Epidermal melanocyte (primary cell): ENCODE data around the gene GRM3.

Experiments
- DNase-seq: peaks from one replicate; pipeline ENCODE4 v3.0.0; 2011; ENCODE audit warnings: low spot score; ENCODE audit not compliant: insufficient read length

Gene GRM3

GRCh38 chr7:86785641-86786040 lies 141.9 kb downstream of the GRM3 start:
- no peak for DNase-seq

GRCh38 chr7:86786376-86786775 lies 142.7 kb downstream of the GRM3 start:
- no peak for DNase-seq

DNA sequence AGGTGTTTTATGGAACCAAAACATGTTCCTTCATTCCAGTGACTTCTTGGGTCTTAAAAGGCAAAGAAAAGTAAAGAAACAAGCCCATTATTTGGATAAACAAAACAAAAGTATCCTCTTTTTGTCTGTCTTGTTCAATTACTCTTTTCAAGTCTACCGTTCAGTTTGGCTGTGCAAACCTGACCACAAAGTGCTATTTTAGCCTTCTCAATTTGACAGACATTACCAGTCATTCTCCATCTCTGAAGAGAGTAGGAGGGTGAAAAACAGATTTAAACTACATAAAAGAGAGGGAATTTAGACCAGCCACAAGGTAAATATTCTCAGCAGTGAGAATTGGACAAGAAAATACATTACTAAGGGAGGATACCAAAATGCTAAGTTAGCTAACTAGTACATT lies 145.2 kb downstream of the GRM3 start:
- no peak for DNase-seq

GRCh38 chr7:86790383-86790782 lies 146.7 kb downstream of the GRM3 start:
- DNase-seq: no peak

DNA sequence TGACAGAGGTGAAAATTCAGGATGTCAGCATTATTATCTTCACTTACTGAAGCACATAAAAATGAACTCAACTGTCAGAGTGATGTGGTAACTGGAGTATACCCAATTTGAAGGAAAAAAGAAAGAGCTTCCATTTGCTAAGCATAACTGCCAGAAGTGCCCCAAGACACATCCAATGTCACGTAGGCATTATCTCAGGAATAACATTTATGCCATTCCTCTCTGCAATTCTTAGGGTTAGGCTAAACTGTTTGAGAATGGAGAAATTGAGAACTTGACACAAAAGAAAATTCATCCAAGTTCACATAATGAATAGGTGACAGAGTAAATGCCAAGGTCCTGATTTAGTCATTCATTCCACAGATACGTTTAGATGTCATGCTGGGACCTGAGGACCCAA lies 148.6 kb downstream of the GRM3 start:
- no peak for DNase-seq

DNA sequence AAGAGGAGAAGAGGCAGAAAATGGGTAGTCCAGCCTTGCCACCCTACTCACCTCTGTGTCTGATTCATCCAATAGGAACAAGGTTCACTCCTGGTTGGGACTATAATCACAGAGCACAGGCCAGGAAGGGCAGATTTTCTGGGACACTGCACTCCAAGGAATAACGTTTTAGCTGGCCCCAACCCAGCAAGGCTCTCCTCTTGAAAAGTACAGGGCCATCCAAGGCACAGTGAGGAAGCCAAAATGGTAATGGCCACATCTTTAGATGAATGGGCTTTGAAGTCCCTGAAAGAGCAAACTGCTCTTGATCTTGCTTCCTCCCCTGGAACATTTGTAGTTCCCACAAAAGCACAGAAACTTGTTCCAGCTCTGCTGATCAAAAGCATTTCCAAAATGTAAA lies 149.4 kb downstream of the GRM3 start:
- DNase-seq: no peak

- DNase-seq: no peak
Measured at GRCh38 chr7:86814661-86815379, 171.1 kb downstream of the GRM3 start.

DNA sequence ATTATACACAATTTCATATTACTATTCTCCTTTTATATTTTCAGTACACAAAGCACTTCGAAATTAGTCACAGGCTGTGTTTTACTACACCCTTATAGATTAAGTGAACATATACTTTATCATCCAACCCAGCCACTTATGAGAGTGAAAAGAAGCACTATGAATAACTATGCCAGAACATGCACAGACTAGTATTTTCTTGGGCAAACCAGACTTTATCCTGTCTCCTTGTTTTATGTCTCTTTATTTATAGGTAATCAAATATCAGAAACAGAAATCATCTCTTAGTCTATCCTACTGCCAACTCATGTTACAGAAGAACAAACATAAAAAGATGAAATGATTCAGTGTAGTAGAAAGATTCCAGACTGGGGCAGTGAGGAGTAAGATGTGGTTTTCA lies 171.8 kb downstream of the GRM3 start:
- DNase-seq: no peak

DNA sequence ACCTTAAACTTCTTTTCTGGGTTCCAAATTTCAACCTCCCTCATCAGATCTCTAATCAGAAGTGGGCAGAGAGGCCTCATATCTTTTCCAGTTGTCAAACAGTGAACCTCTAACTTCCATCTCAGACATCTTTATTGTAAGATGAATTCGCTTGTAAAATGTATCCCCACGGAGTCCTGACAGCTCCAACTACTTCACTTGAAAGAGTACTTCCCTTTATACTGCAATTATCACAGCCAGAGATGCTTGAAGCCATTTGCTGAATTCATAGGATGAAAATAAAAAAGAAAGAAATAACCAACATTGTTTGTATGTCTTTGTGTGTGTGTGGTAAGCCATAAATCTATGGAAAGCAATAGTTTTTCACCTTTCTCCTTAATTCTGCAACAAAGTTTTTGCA lies 175.2 kb downstream of the GRM3 start:
- DNase-seq: no peak

GRCh38 chr7:86823769-86824168 lies 180.1 kb downstream of the GRM3 start:
- no peak for DNase-seq

DNA sequence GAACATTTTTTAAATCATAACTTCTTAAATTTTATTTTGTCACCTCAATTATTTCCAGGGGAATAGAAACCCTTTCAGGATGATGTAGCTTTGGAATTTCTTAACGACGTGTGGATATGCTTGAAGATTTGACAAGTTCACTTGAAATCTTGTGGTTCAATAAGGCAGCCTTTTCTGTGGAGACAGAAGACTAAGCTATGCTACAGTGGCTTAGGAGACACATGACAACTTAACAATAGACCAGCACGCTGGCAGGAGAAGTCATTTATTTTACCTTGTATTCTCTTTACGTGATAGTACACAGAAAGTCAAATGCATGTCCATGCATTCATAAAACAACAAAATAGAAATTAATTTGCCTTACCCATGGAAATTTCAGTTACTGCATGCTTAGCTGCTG lies 181.6 kb downstream of the GRM3 start:
- no peak for DNase-seq

DNA sequence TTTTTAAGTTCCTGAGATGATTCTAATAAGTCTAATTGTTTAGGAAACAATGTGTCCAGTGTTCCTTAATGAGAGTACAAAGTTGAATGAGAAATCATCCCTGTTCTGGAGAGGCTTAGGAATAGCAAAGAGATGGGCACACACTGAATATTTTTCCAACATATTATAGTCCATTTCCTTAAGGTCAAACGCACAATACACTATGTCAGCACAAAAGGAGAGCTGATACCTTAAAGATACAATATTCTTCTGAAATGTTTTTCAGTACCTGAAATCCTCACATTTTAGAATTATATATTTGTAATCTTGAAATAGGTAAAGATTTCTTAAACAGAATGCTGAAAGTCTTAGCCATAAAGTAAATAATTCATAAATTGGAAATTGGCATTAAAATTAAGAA lies 183.2 kb downstream of the GRM3 start:
- DNase-seq: no peak

DNA sequence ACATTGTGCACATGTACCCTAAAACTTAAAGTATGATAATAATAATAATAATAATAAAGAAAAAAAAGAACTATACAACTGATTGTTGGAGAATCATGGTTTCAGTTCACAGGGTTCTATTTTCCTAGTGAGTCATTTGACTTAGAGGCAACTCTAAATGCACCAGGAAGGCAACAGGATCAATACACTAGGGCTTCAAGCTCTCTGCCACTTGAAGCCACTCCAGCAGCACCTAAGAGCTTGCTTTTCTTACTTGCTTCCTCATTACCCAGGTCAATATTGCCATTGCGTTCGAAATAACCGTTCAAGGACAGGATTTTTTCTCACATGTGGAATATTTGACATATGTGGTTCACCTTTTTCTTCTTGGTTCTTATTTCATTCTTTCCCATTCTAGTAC lies 189.7 kb downstream of the GRM3 start:
- no peak for DNase-seq

DNA sequence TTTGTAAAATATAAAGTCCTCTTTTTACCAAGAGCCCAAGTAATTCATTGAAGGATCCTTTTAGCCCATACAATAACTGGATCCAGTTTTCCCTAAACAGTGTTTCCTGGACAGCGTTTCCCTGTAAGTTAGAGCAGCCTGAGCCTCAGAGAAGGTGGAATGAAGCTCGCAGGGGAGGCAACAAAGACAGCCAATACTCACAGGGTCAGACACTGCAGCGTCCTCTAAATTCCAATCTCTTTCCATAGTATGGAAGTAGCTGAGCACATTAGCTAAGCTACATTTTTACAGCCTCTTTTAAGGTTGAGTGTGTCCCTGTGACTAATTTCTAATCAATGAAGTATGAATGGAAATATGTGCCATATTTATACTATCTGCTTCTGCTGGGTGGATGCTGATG lies 193.5 kb downstream of the GRM3 start:
- DNase-seq: no peak

- no peak for DNase-seq
Measured at GRCh38 chr7:86844608-86845007, 200.9 kb downstream of the GRM3 start.

DNA sequence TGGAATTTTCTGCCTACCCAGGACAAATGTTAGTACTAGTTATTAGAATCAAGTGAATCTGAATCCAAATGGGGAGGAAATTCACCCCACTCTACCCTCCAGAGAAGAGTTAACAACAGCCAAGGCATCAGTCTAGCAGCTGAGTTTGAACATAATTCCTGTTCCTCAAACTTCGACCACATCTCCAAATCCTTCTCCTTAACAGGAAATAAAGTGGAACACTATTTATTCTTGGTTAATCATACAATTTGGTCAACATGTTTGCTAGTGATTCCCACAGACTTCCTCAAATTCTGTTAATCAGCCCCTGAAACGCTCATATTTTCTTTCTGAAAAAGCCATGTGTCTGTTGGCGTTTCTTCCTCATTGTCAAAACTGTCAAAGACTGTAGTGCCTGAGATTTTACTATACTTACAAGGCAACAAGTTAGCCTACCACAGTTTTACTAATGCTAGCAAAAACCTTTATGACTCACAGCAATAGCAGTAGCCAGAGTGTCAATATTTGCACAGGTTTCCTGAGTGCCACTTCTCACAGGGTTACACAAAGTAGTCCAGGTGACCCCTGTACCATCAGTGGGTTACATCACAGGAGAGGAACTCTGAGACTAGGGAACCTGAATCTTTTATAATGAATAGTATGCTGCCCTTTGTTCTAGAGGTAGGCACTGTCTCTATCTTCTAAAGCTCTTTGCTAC lies 202.9 kb downstream of the GRM3 start:
- no peak for DNase-seq

- no peak for DNase-seq
Measured at GRCh38 chr7:86848226-86848625, 204.5 kb downstream of the GRM3 start.

DNA sequence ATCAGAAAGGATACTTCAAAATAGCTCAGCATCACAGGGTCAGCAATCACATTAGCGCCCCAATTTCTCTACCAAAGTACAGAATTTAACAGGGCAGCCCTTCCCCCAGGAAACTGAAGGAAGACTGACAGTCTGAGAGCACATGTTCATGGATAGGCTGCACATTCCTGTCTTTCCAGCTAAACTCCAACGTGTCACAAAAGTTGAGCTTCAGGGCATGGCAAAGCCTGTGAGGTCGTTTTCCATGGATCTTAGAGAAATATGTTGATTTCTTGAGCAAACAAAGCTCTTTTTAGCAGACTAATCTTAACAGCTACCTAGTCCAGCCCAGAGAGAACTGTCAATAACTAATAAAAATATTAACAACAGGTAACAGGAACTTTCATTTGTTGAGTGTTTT lies 207.9 kb downstream of the GRM3 start:
- DNase-seq: no peak

- DNase-seq: no peak
Measured at GRCh38 chr7:86863452-86863851, 219.7 kb downstream of the GRM3 start.

DNA sequence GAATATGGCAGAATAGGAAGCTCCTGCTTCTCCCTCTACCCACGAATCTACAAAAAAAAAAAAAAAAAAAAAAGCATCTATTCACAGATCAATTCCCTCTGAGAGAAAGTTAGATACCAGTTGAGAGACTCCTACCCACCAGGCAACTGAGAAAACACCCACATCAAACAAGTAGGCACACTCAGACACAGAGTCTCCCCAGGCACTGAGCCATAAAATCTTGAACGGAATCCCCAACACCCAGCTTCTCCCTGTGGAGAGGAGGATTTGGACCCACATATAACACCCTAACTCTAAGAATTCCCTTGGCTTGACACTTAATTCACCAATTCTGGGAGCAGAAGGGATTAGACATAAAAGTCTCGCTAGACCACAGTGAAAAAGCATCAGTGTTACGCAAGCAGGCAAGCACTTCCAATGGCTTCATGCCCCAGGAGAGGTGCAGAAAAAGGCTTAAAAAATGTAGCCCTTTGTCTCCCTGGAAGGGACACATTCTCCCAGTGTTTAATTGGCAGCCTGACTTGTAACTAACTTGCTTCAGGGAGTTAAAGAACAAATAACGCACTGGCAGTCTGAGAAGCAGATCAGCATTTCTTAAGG lies 223.6 kb downstream of the GRM3 start:
- DNase-seq: no peak

DNA sequence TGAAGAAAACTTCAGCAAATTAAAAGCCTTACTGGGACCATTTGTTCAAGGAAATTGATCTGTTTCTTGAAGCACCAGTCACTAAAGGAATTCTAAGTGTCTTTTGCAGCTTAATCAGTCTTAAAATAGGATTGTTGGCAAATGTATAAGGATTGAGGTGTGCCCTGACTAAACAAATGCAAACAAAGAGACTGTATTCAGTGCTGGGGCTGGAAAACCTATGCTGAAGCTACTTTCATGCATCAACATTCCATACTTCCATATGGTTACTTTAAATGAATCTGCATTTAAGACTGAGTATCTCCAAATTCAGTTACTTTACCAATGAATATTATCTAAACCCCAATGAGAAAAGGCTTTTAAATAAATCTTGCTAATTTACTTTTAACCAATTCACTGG lies 232.4 kb downstream of the GRM3 start:
- DNase-seq: no peak

- no peak for DNase-seq
Measured at GRCh38 chr7:86884152-86884551, 240.4 kb downstream of the GRM3 start.

DNA sequence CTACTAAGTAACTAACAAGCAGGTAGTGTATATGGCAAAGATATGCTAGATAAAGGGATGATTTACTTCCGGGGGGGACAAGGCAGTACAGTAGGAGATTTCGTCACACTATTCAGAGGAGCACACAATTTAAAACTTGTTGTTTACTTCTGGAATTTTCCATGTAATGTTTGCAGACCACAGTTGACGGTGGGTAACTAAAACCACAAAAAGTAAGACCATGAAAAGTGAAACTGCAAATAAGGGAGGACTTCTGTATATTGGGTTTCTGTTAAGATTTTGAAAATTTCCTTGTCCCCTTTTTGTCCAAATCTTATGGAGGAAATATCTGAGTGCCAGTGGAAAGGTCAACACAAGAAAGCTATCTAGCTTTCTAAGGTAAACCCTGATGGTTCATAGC lies 245.8 kb downstream of the GRM3 start:
- no peak for DNase-seq
